IMR-90 (cell line): Measurements from ENCODE around the gene PRSS2. TPM values are rescaled to one million over a fixed set of nuclear protein-coding genes. Genes with fewer than 3 reads are reported as not detected.

ENCODE experiments used
- ATAC-seq: fragments of 200-7000 bp; cut with Tn5 transposase; 2 replicates; pipeline ENCODE4 v1.9.1; 2020; ENCODE audit warnings: low read depth, mild to moderate bottlenecking, moderate library complexity
- BruUV-seq: library from RNA; stranded (reverse); fragments of 400-500 nt; replicated peaks from 2 replicates; lab custom pipeline; 2021; lab: Mats Ljungman, UMichigan
- CTCF ChIA-PET: fragments of 300-600 bp; formaldehyde crosslinking; extraction: SDS; loops from one replicate; lab custom pipeline; 2021; ENCODE audit warnings: antibody characterized with exemption; lab: Yijun Ruan, JAX
- POLR2A ChIA-PET: fragments of 300-600 bp; sonication (Branson Sonifier 250); formaldehyde crosslinking; loops from one replicate; lab custom pipeline; 2022; ENCODE audit warnings: antibody characterized with exemption; ENCODE audit not compliant: unreplicated experiment; lab: Charles Lee
- DNase-seq: peaks from one replicate; pipeline ENCODE4 v3.0.0; 2013
- H2AFZ ChIP-seq: replicated peaks from 2 replicates; pipeline ENCODE3; 2013; ENCODE audit warnings: low read length, mild to moderate bottlenecking; ENCODE audit not compliant: poor library complexity
- H2AK5ac ChIP-seq: 2 replicates; pipeline ENCODE4 v1.6.1; 2013; ENCODE audit warnings: low read depth, low read length, inconsistent platforms
- H2AK9ac ChIP-seq: replicated peaks from 2 replicates; pipeline ENCODE3; 2013; ENCODE audit warnings: mild to moderate bottlenecking, low read depth, low read length, moderate library complexity; ENCODE audit not compliant: poor library complexity
- H2BK120ac ChIP-seq: 2 replicates; pipeline ENCODE4 v1.6.1; 2013; ENCODE audit warnings: low read depth, low read length, inconsistent platforms
- H2BK15ac ChIP-seq: 3 replicates; pipeline ENCODE4 v1.6.1; 2013; ENCODE audit warnings: low read depth, low read length, inconsistent platforms
- H2BK20ac ChIP-seq: 2 replicates; pipeline ENCODE4 v1.6.1; 2013; ENCODE audit warnings: low read depth, mild to moderate bottlenecking, inconsistent platforms, low read length, moderate library complexity
- H2BK5ac ChIP-seq: 2 replicates; pipeline ENCODE4 v1.6.1; 2013; ENCODE audit warnings: mild to moderate bottlenecking, low read depth, low read length, inconsistent platforms; ENCODE audit not compliant: poor library complexity, severe bottlenecking
- H3K14ac ChIP-seq: replicated peaks from 2 replicates; pipeline ENCODE4 v1.6.1; 2013; ENCODE audit warnings: low read depth, low read length, inconsistent platforms
- H3K18ac ChIP-seq: 2 replicates; pipeline ENCODE4 v1.6.1; 2013; ENCODE audit warnings: low read depth, low read length, control low read depth
- H3K23ac ChIP-seq: 2 replicates; pipeline ENCODE4 v1.6.1; 2013; ENCODE audit warnings: low read depth, low read length, inconsistent platforms
- H3K27ac ChIP-seq: 2 replicates; pipeline ENCODE4 v1.5.1; 2013; ENCODE audit warnings: mild to moderate bottlenecking, control low read depth, low read length; ENCODE audit not compliant: insufficient read depth
- H3K27me3 ChIP-seq: 2 replicates; pipeline ENCODE4 v1.6.1; 2013; ENCODE audit warnings: low read length; ENCODE audit not compliant: control insufficient read depth, insufficient read depth
- H3K36me3 ChIP-seq: 2 replicates; pipeline ENCODE4 v1.6.1; 2013; ENCODE audit warnings: low read length, mixed read lengths; ENCODE audit not compliant: control insufficient read depth, insufficient read depth
- H3K4ac ChIP-seq: 2 replicates; pipeline ENCODE4 v1.6.1; 2013; ENCODE audit warnings: low read depth, low read length, inconsistent platforms
- H3K4me1 ChIP-seq: 2 replicates; pipeline ENCODE4 v1.6.1; 2013; ENCODE audit warnings: low read length, mixed read lengths; ENCODE audit not compliant: control insufficient read depth, insufficient read depth
- H3K4me2 ChIP-seq: 2 replicates; pipeline ENCODE4 v1.6.1; 2013; ENCODE audit warnings: low read depth, mild to moderate bottlenecking, control low read depth, low read length, moderate library complexity
- H3K4me3 ChIP-seq: 2 replicates; pipeline ENCODE4 v1.5.1; 2013; ENCODE audit warnings: low read depth, mild to moderate bottlenecking, control low read depth, low read length, moderate library complexity; ENCODE audit not compliant: insufficient read depth
- H3K56ac ChIP-seq: 2 replicates; pipeline ENCODE4 v1.6.1; 2013; ENCODE audit warnings: low read length, inconsistent platforms; ENCODE audit not compliant: insufficient read depth; ENCODE audit errors: extremely low read depth
- H3K79me1 ChIP-seq, 2 experiments: 2 replicates each; pipeline ENCODE4 v1.6.1; 2013; ENCODE audit warnings: low read length in 2 of 2, inconsistent platforms in 1 of 2, low read depth in 1 of 2
- H3K9ac ChIP-seq: 2 replicates; pipeline ENCODE4 v1.6.1; 2013; ENCODE audit warnings: low read depth, low read length, control low read depth
- H3K9me1 ChIP-seq: 2 replicates; pipeline ENCODE4 v1.6.1; 2013; ENCODE audit warnings: low read length, inconsistent platforms; ENCODE audit not compliant: insufficient read depth
- H3K9me3 ChIP-seq: 2 replicates; pipeline ENCODE4 v1.6.1; 2013; ENCODE audit warnings: low read length; ENCODE audit not compliant: control insufficient read depth, insufficient read depth
- H4K20me1 ChIP-seq: 2 replicates; pipeline ENCODE4 v1.6.1; 2013; ENCODE audit warnings: low read length, inconsistent platforms; ENCODE audit not compliant: insufficient read depth
- H4K5ac ChIP-seq: 2 replicates; pipeline ENCODE4 v1.6.1; 2013; ENCODE audit warnings: mild to moderate bottlenecking, low read depth, low read length, control low read depth
- H4K8ac ChIP-seq, 2 experiments: 2 replicates each; pipeline ENCODE4 v1.6.1; 2013; ENCODE audit warnings: low read depth in 2 of 2, low read length in 2 of 2, control low read depth in 1 of 2, inconsistent platforms in 1 of 2
- H4K91ac ChIP-seq: 2 replicates; pipeline ENCODE4 v1.6.1; 2013; ENCODE audit warnings: low read depth, low read length, inconsistent platforms; ENCODE audit not compliant: insufficient read depth
- BHLHE40 ChIP-seq: fragments of 150-350 bp; IDR thresholded peaks from 2 replicates; pipeline ENCODE4 v1.6.1; 2016; ENCODE audit warnings: mild to moderate bottlenecking, low read depth, low read length
- CEBPB ChIP-seq: IDR thresholded peaks from 2 replicates; pipeline ENCODE4 v1.6.1; 2012; ENCODE audit warnings: low read depth, low read length, improper control_type of control experiment
- CHD1 ChIP-seq: IDR thresholded peaks from 2 replicates; pipeline ENCODE4 v1.6.1; 2012; ENCODE audit warnings: low read depth, low read length, improper control_type of control experiment
- CTCF ChIP-seq: conservative IDR thresholded peaks from 2 replicates; pipeline ENCODE4 v1.5.1; 2012; ENCODE audit warnings: mild to moderate bottlenecking, low read depth, low read length, improper control_type of control experiment
- ELK1 ChIP-seq: fragments of 150-350 bp; IDR thresholded peaks from 2 replicates; pipeline ENCODE4 v1.6.1; 2016; ENCODE audit warnings: low read depth, mild to moderate bottlenecking, low read length, moderate library complexity, borderline replicate concordance
- FOS ChIP-seq: fragments of 150-350 bp; IDR thresholded peaks from 2 replicates; pipeline ENCODE4 v1.6.1; 2016; ENCODE audit warnings: low read depth, low read length
- MAFK ChIP-seq: IDR thresholded peaks from 2 replicates; pipeline ENCODE4 v1.6.1; 2012; ENCODE audit warnings: low read depth, low read length, improper control_type of control experiment
- MAZ ChIP-seq: IDR thresholded peaks from 2 replicates; pipeline ENCODE4 v1.6.1; 2012; ENCODE audit warnings: low read depth, mild to moderate bottlenecking, low read length, improper control_type of control experiment, moderate library complexity, borderline replicate concordance
- MXI1 ChIP-seq: IDR thresholded peaks from 2 replicates; pipeline ENCODE4 v1.6.1; 2012; ENCODE audit warnings: low read depth, mild to moderate bottlenecking, low read length, moderate library complexity, borderline replicate concordance
- NFE2L2 ChIP-seq: fragments of 150-350 bp; IDR thresholded peaks from 2 replicates; pipeline ENCODE4 v1.6.1; 2016; ENCODE audit warnings: low read depth, mild to moderate bottlenecking, low read length
- POLR2A ChIP-seq: IDR thresholded peaks from 2 replicates; pipeline ENCODE4 v1.6.1; 2012; ENCODE audit warnings: mild to moderate bottlenecking, low read depth, low read length
- RAD21 ChIP-seq: IDR thresholded peaks from 2 replicates; pipeline ENCODE4 v1.6.1; 2012; ENCODE audit warnings: low read length, improper control_type of control experiment
- RCOR1 ChIP-seq: IDR thresholded peaks from 2 replicates; pipeline ENCODE4 v1.6.1; 2012; ENCODE audit warnings: mild to moderate bottlenecking, low read length, improper control_type of control experiment; ENCODE audit not compliant: insufficient replicate concordance
- SMC3 ChIP-seq: fragments of 150-350 bp; IDR thresholded peaks from 2 replicates; pipeline ENCODE4 v1.6.1; 2016; ENCODE audit warnings: low read depth, mild to moderate bottlenecking, antibody characterized with exemption, low read length, moderate library complexity
- USF2 ChIP-seq: fragments of 150-350 bp; IDR thresholded peaks from 2 replicates; pipeline ENCODE4 v1.6.1; 2017; ENCODE audit warnings: mild to moderate bottlenecking, antibody characterized with exemption, low read length, low read depth
- WGBS, 2 experiments: methylation state at CpG; one replicate each; pipeline versions ENCODE4 v1.1.5 to v1.1.7; 2013; ENCODE audit warnings: missing lambda C conversion rate in 2 of 2; ENCODE audit not compliant: insufficient read length in 1 of 2; ENCODE audit errors: extremely low coverage in 2 of 2; 5-methylcytosine and 5-hydroxymethylcytosine counted together
- dilution Hi-C: fragments of 300-500 bp; cut with HindIII; formaldehyde crosslinking; loops from one replicate; pipeline ENCODE4 v1.14.3; 2018; ENCODE audit warnings: low sequenced_read_pairs; ENCODE audit not compliant: unreplicated experiment
- in situ Hi-C: fragments of 300-500 bp; cut with MboI; formaldehyde crosslinking; loops from 3 replicates; pipeline ENCODE4 v1.14.3; 2019; ENCODE audit warnings: low sequenced_read_pairs, inconsistent platforms, mixed read lengths
- intact Hi-C: fragments of 100-400 bp; cut with micrococcal nuclease; formaldehyde crosslinking; loops from 2 replicates; pipeline ENCODE4 v1.10.0; 2022
- polyA plus RNA-seq, 3 experiments: library from polyadenylated mRNA; depleted of rRNA; stranded (reverse); fragments of >200 nt; gene quantifications; 2 replicates each; pipeline ENCODE4 v1.2.3, GENCODE V29; 2012; ENCODE audit warnings: low replicate concordance in 1 of 3
- total RNA-seq: library from RNA; depleted of rRNA; stranded (reverse); fragments of >200 nt; gene quantifications from 2 replicates; pipeline ENCODE4 v1.2.3, GENCODE V29; 2012

The PRSS2 gene
- total and polyA plus RNA-seq, 2 of the 4 experiments (the other 2 are of a cell fraction) = not detected

DNA sequence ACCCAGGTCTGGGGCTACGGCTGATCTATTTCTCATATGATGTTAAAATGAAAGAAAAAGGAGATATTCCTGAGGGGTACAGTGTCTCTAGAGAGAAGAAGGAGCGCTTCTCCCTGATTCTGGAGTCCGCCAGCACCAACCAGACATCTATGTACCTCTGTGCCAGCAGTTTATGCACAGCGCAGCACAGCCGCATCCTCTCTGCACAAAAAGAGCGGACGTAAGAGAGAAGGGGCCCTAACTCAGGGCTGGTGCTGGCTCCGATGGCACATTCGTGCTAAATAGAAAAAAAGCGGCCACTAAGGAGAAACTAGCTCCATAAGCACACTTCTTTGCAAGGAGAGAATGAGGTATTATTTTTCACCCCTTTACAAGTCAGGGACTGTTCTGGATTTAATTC lies 49.8 kb upstream of the PRSS2 start:
- H3K4ac ChIP-seq = no peak overlapping the region
- no peak overlapping the region for H2AK9ac ChIP-seq
- no peak overlapping the region for H2BK120ac ChIP-seq
- no peak overlapping the region for H3K56ac ChIP-seq
- CTCF ChIA-PET = no interaction called here
- in situ Hi-C loops = no loop called here
- no TSS peak for BruUV-seq
- intact Hi-C loops = no loop called here
- H4K8ac ChIP-seq = no peak overlapping the region
- no peak overlapping the region for H4K5ac ChIP-seq
- no peak for ATAC-seq
- no peak overlapping the region for H3K4me3 ChIP-seq
- H3K27ac ChIP-seq = no peak overlapping the region
- no peaks in the 10 kb centered on the region for H3K9me1 ChIP-seq
- no peaks in the 10 kb centered on the region for H3K9me3 ChIP-seq
- no peak overlapping the region for H3K23ac ChIP-seq
- POLR2A ChIA-PET = no interaction called here
- no peak overlapping the region for H3K4me2 ChIP-seq
- H2BK20ac ChIP-seq = no peak overlapping the region
- H2BK15ac ChIP-seq = no peak overlapping the region
- no peak for DNase-seq
- no peak overlapping the region for H2AFZ ChIP-seq
- H4K91ac ChIP-seq = no peak overlapping the region
- H4K20me1 ChIP-seq = no peaks in the 10 kb centered on the region
- H3K79me1 ChIP-seq = no peaks in the 10 kb centered on the region
- H3K4me1 ChIP-seq = no peaks in the 10 kb centered on the region
- no peak overlapping the region for H3K18ac ChIP-seq
- dilution Hi-C loops = no loop called here
- H2AK5ac ChIP-seq = no peak overlapping the region
- TF ChIP-seq CHD1 (no peak), NFE2L2 (no peak), CTCF (no peak), RCOR1 (no peak), BHLHE40 (no peak), FOS (no peak), ELK1 (no peak), MAFK (no peak), SMC3 (no peak), MAZ (no peak), CEBPB (no peak), POLR2A (no peak), USF2 (no peak), RAD21 (no peak), MXI1 (no peak)
- H3K27me3 ChIP-seq = peaks cover 7% of the 10 kb centered on the region
- H3K9ac ChIP-seq = no peak overlapping the region
- WGBS, 2 experiments = no CpG with 5 or more reads among the region's 10 CpGs
- H3K14ac ChIP-seq = no peak overlapping the region
- H3K36me3 ChIP-seq = no peaks in the 10 kb centered on the region
- no peak overlapping the region for H2BK5ac ChIP-seq
